SK-N-SH treated with all-trans-retinoic acid at 6 μM for 48 hours (cell line): ENCODE data around the gene TMEM201.

Experiments
- CSDC2 ChIP-seq: fragments of 250-450 bp; sonication (Bioruptor Pico); IDR thresholded peaks from 2 replicates; pipeline ENCODE4 v1.5.0; 2020; ENCODE audit warnings: mild to moderate bottlenecking, moderate library complexity
- ESRRG ChIP-seq: fragments of 250-450 bp; sonication (Bioruptor Pico); IDR thresholded peaks from 2 replicates; pipeline ENCODE4 v1.6.1; 2021; ENCODE audit warnings: mild to moderate bottlenecking
- GLIS3 ChIP-seq: fragments of 250-450 bp; sonication (Bioruptor Pico); IDR thresholded peaks from 2 replicates; pipeline ENCODE4 v1.5.0; 2020; ENCODE audit warnings: mild to moderate bottlenecking, moderate library complexity
- ISL1 ChIP-seq: fragments of 250-450 bp; sonication (Bioruptor Pico); IDR thresholded peaks from 2 replicates; pipeline ENCODE4 v2.1.2; 2022; ENCODE audit warnings: mild to moderate bottlenecking, moderate library complexity
- OSR1 ChIP-seq: fragments of 250-450 bp; sonication (Bioruptor Pico); IDR thresholded peaks from 2 replicates; pipeline ENCODE4 v1.8.0; 2022; ENCODE audit warnings: moderate library complexity, mild to moderate bottlenecking, inconsistent platforms
- SNAI2 ChIP-seq: fragments of 250-450 bp; sonication (Bioruptor Pico); IDR thresholded peaks from 2 replicates; pipeline ENCODE4 v1.5.0; 2020; ENCODE audit warnings: mild to moderate bottlenecking, moderate library complexity
- ZNF8 ChIP-seq: fragments of 450-650 bp; formaldehyde crosslinking; IDR thresholded peaks from 2 replicates; pipeline ENCODE4 v1.5.0; 2020; ENCODE audit warnings: mild to moderate bottlenecking, moderate library complexity
- TF ChIP-seq, protein P1 (sequence below): fragments of 250-450 bp; sonication (Bioruptor Pico); IDR thresholded peaks from 2 replicates; pipeline ENCODE4 v1.5.1; 2021; ENCODE audit warnings: mild to moderate bottlenecking, moderate library complexity

- TF ChIP-seq GLIS3 (CRISPR knock-in tag) (no peak), OSR1 (no peak), SNAI2 (CRISPR knock-in tag) (no peak), ZNF8 (CRISPR knock-in tag) (no peak), ESRRG (no peak), ISL1 (CRISPR knock-in tag) (no peak), CSDC2 (no peak)
- TF ChIP-seq, protein P1, sequence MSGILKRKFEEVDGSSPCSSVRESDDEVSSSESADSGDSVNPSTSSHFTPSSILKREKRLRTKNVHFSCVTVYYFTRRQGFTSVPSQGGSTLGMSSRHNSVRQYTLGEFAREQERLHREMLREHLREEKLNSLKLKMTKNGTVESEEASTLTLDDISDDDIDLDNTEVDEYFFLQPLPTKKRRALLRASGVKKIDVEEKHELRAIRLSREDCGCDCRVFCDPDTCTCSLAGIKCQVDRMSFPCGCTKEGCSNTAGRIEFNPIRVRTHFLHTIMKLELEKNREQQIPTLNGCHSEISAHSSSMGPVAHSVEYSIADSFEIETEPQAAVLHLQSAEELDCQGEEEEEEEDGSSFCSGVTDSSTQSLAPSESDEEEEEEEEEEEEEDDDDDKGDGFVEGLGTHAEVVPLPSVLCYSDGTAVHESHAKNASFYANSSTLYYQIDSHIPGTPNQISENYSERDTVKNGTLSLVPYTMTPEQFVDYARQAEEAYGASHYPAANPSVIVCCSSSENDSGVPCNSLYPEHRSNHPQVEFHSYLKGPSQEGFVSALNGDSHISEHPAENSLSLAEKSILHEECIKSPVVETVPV (CRISPR knock-in tag) = no peak
Measured at GRCh38 chr1:9589719-9590157, 1.0 kb downstream of the TMEM201 start.
